Neutrophil (primary cell): ENCODE results near the gene AHRR.
"Not testable (repeated sequence)": the region's sequence is repeated elsewhere in the genome, so short reads cannot be mapped to it uniquely, and the experiment has no call there.

ENCODE experiments used
- H3K27ac ChIP-seq: fragments of 200-600 bp; sonication (generic); 2 replicates; pipeline ENCODE4 v1.5.1; 2016; ENCODE audit warnings: mild to moderate bottlenecking, moderate library complexity
- H3K27me3 ChIP-seq: fragments of 200-600 bp; sonication (generic); 2 replicates; pipeline ENCODE4 v1.6.0; 2016; ENCODE audit warnings: mild to moderate bottlenecking
- H3K36me3 ChIP-seq: fragments of 200-600 bp; sonication (generic); 2 replicates; pipeline ENCODE4 v1.5.1; 2017
- H3K4me1 ChIP-seq, 2 experiments: fragments of 200-600 bp in 1 of 2; sonication (generic) in 1 of 2; 1 replicate in 1 of 2; 2 replicates in 1 of 2; pipeline versions ENCODE4 v1.5.1 to v1.6.1; 2013 to 2016; ENCODE audit warnings: low read depth in 1 of 2, low read length in 1 of 2, mild to moderate bottlenecking in 1 of 2, moderate library complexity in 1 of 2; ENCODE audit not compliant: control insufficient read depth in 1 of 2, insufficient read depth in 1 of 2
- H3K4me3 ChIP-seq, 2 experiments: fragments of 200-600 bp in 1 of 2; sonication (generic) in 1 of 2; 1 replicate in 1 of 2; 2 replicates in 1 of 2; pipeline ENCODE4 v1.5.1; 2013 to 2016; ENCODE audit warnings: low read depth in 1 of 2, low read length in 1 of 2, mild to moderate bottlenecking in 1 of 2, moderate library complexity in 1 of 2
- H3K9me3 ChIP-seq: fragments of 200-600 bp; sonication (generic); 2 replicates; pipeline ENCODE4 v1.5.1; 2016
- TF ChIP-seq, protein P1 (sequence below): fragments of 200-600 bp; sonication (generic); IDR thresholded peaks from 2 replicates; pipeline ENCODE4 v1.5.1; 2016; ENCODE audit warnings: antibody characterized with exemption

The AHRR gene

DNA sequence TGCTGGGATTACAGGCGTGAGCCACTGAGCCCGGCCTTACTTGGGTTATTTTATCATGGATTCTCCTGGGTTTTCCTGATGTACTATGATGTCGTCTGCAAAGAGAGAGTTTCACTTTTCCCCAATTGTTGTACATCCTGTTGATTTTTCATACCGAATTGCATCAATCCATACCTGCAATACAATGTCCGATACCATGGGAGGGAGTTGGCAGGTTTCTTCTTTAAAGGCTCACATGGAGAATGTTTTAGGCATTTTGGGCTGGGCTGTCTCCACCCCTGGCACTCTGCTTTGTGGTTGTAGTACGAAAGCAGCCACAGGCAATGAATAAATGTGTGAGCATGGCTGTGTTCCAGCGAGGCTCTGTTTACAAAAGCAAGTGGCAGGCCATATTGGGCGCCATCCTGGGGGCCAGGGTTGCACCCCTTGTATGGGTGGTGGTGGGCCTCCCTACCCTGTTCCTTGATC lies 86.3 kb downstream of the AHRR start:
- peaks cover 5% of the 10 kb centered on the region for H3K27me3 ChIP-seq
- no peaks in the 10 kb centered on the region for H3K9me3 ChIP-seq
- H3K4me1 ChIP-seq: peaks cover 0 to 13% of the 10 kb centered on the region in 2 experiments
- H3K27ac ChIP-seq: no peak overlapping the region
- no peak overlapping the region for H3K4me3 ChIP-seq
- no peaks in the 10 kb centered on the region for H3K36me3 ChIP-seq
- TF ChIP-seq, protein P1, sequence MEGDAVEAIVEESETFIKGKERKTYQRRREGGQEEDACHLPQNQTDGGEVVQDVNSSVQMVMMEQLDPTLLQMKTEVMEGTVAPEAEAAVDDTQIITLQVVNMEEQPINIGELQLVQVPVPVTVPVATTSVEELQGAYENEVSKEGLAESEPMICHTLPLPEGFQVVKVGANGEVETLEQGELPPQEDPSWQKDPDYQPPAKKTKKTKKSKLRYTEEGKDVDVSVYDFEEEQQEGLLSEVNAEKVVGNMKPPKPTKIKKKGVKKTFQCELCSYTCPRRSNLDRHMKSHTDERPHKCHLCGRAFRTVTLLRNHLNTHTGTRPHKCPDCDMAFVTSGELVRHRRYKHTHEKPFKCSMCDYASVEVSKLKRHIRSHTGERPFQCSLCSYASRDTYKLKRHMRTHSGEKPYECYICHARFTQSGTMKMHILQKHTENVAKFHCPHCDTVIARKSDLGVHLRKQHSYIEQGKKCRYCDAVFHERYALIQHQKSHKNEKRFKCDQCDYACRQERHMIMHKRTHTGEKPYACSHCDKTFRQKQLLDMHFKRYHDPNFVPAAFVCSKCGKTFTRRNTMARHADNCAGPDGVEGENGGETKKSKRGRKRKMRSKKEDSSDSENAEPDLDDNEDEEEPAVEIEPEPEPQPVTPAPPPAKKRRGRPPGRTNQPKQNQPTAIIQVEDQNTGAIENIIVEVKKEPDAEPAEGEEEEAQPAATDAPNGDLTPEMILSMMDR: no peak

DNA sequence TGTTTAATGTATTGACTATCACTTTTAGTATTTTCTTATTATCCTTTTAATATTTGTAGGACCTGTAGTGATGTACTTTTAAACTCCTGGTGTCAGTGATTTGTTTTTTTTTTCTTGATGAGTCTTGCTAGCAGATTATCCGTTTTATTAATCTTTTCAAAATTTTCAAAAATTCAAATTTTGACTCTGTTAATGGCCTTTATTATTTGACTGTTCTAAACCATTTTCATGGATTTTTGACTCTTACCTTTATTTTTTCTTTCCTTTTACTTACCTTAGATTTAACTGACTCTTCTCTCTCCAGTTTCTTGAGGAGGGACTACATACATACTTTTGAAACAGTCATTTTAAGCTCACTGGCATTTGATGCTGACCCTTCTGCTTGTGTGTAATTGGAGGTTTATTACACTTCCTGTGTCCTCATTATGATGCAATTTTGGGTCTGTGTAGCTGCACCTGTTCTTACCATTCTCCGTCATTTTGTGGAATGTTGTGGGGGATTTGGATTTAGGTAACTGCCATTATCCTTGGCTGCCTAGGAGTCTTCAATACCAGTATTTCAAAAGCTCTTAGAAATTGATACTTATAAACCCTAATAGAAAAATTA lies 89.5 kb downstream of the AHRR start:
- Histone ChIP-seq H3K4me1 (peaks cover 0 to 14% of the 10 kb centered on the region in 2 experiments), H3K27ac (no peak overlapping the region), H3K4me3 (no peak overlapping the region), H3K36me3 (no peaks in the 10 kb centered on the region), H3K9me3 (no peaks in the 10 kb centered on the region), H3K27me3 (no peaks in the 10 kb centered on the region)
- TF ChIP-seq, protein P1: no peak

DNA sequence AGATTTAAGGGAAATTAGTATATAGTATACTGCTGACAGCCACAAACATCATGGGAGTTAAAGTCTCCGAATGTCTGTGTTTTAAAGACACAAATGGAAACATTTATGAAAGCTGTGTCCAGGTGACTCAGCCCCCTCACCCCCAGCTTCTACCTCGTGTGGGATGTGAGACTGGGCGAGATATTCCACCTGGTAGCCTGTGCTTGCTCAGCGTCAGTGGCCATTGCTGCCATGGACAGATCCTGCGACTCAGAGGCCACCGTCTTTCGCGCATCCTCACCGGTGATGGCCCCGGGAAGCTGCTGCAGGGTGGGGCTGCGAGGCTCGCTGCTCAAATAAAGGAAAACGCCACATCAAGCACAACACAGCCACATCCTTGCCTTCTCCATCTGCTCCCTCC lies 90.2 kb downstream of the AHRR start:
- no peaks in the 10 kb centered on the region for H3K27me3 ChIP-seq
- peaks cover 0 to 14% of the 10 kb centered on the region in 2 experiments for H3K4me1 ChIP-seq
- no peaks in the 10 kb centered on the region for H3K9me3 ChIP-seq
- no peak overlapping the region for H3K4me3 ChIP-seq
- TF ChIP-seq, protein P1: no peak
- H3K27ac ChIP-seq: no peak overlapping the region
- H3K36me3 ChIP-seq: no peaks in the 10 kb centered on the region

DNA sequence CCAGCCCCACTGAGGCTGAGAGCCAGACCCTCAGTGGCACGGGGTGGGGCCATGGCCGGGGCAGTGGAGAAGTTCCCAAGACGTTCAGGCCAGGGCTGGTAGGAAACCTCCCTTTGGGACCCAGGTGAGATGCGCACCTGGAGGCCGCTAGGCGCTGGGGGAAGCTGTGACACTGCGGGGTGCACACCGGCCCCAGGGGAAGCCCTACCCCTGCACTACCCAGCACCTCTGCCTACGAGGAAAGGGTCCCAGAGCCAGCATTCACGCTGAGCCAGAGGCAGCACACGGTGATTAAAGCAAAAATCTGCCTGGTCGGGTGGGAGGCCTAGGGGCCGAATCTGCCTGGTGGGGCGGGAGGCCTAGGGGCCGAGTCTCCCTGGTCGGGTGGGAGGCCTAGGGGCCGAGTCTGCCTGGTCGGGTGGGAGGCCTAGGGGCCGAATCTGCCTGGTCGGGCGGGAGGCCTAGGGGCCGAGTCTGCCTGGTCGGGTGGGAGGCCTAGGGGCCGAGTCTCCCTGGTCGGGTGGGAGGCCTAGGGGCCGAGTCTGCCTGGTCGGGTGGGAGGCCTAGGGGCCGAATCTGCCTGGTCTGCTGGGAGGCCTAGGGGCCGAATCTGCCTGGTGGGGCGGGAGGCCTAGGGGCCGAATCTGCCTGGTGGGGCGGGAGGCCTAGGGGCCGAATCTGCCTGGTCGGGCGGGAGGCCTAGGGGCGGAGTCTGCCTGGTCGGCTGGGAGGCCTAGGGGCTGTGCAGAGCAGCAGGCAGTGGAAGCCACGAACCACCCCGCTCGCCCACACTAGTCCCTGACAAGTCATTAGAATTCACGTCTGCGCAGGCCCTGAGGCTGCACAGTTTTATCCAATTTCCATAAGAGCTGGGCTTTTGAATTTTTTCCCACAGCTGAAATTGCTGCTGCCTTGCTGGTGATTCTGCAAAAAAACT lies 93.7 kb downstream of the AHRR start:
- H3K27ac ChIP-seq, H3K36me3 ChIP-seq, H3K27me3 ChIP-seq, H3K9me3 ChIP-seq, H3K4me3 ChIP-seq: not testable (repeated sequence)
- H3K4me1 ChIP-seq: peaks cover 0 to 14% of the 10 kb centered on the region in 2 experiments

DNA sequence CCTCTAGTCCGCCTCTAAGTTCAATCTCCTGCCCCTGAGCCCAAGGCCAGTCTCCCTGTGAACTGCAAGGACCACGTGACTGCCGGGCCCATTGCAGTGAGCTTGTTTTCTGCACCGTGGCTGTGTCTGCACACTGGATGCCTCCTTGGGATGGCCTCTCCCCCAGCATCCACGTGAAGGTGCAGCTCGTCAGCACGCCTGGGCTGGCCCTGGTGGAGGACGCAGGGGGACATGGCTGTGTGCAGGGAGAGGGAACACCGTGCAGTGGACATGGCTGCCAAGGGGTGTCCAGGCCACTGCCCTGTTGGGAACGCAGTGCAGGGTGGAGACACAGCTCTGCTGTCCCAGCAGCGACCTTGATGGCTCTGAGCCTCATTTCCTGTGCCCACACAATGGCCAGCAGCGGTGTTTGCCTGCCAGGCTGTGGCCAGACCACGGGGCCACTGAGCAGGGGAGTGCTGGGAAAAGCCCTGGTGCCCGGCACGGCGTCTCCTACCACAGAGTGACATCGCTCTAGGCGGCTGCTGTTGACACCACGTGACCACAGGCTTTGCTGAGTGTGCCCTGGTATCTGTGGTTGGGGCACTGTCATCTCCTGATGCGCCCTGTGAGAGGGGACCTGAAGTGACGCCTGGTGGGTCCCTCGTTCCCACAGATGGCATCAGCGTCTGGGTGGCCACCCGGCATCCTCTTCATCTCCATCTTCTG lies 94.6 kb downstream of the AHRR start:
- H3K4me1 ChIP-seq: peaks cover 0 to 13% of the 10 kb centered on the region in 2 experiments
- TF ChIP-seq, protein P1: no peak
- no peak overlapping the region for H3K4me3 ChIP-seq
- H3K9me3 ChIP-seq: no peaks in the 10 kb centered on the region
- H3K27ac ChIP-seq: no peak overlapping the region
- H3K36me3 ChIP-seq: no peaks in the 10 kb centered on the region
- no peaks in the 10 kb centered on the region for H3K27me3 ChIP-seq
